ENCODE data around the gene MRI1.

- TF ChIP-seq, protein P1, sequence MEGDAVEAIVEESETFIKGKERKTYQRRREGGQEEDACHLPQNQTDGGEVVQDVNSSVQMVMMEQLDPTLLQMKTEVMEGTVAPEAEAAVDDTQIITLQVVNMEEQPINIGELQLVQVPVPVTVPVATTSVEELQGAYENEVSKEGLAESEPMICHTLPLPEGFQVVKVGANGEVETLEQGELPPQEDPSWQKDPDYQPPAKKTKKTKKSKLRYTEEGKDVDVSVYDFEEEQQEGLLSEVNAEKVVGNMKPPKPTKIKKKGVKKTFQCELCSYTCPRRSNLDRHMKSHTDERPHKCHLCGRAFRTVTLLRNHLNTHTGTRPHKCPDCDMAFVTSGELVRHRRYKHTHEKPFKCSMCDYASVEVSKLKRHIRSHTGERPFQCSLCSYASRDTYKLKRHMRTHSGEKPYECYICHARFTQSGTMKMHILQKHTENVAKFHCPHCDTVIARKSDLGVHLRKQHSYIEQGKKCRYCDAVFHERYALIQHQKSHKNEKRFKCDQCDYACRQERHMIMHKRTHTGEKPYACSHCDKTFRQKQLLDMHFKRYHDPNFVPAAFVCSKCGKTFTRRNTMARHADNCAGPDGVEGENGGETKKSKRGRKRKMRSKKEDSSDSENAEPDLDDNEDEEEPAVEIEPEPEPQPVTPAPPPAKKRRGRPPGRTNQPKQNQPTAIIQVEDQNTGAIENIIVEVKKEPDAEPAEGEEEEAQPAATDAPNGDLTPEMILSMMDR (optimal IDR thresholded peaks at IDR 0.05 in 1 of 3, IDR thresholded peaks at IDR 0.05 in 1 of 3, conservative IDR thresholded peaks at IDR 0.05 in 1 of 3; ENCODE audit: extremely low read depth in 1 of 3, insufficient read depth in 2 of 3, low read length in 3 of 3) = no peak
- TF ChIP-seq EZH2 (IDR thresholded peaks at IDR 0.05; ENCODE audit: low read length) = no peak
Observed at GRCh38 chr19:13763265-13763664, 1.1 kb upstream of the MRI1 start.

Measured in keratinocyte (primary cell).